SK-N-SH (cell line): Measurements from ENCODE around the gene NFILZ. TPM values are rescaled to one million over a fixed set of nuclear protein-coding genes. Genes with fewer than 3 reads are reported as not detected.

Source experiments
- CTCF ChIA-PET: fragments of 300-600, 350-600 bp; formaldehyde crosslinking; extraction: SDS; loops from one replicate; lab custom pipeline; 2021; lab: Yijun Ruan, JAX
- POLR2A ChIA-PET: fragments of 350-600 bp; sonication (Branson Sonifier 250); formaldehyde crosslinking; extraction: SDS; loops from one replicate; lab custom pipeline; 2020; ENCODE audit warnings: antibody characterized with exemption, inconsistent platforms; lab: Yijun Ruan, JAX
- DNase-seq: peaks from one replicate; pipeline ENCODE4 v3.0.0; 2012
- H2AFZ ChIP-seq: fragments of 200-600 bp; sonication (generic); 2 replicates; pipeline ENCODE4 v1.8.1; 2016; ENCODE audit warnings: antibody characterized with exemption, mild to moderate bottlenecking, low read depth
- H3F3A ChIP-seq: fragments of 200-600 bp; sonication (generic); replicated peaks from 2 replicates; pipeline ENCODE3; 2016; ENCODE audit warnings: antibody characterized with exemption, mild to moderate bottlenecking; ENCODE audit not compliant: insufficient read depth
- H3K27ac ChIP-seq, 2 experiments: fragments of 200-500 bp in 1 of 2; fragments of 200-600 bp in 1 of 2; sonication (Bioruptor generic) in 1 of 2; sonication (generic), shearing (Covaris generic) in 1 of 2; 2 replicates each; pipeline versions ENCODE4 v1.5.1 to v1.6.1; 2014 to 2016; ENCODE audit warnings: low read depth in 2 of 2, inconsistent platforms in 1 of 2, low read length in 1 of 2, mild to moderate bottlenecking in 1 of 2, mixed read lengths in 1 of 2
- H3K27me3 ChIP-seq: fragments of 200-600 bp; sonication (generic), shearing (Covaris generic); 2 replicates; pipeline ENCODE4 v1.6.1; 2016; ENCODE audit warnings: mixed run types; ENCODE audit not compliant: insufficient read depth
- H3K36me3 ChIP-seq, 2 experiments: fragments of 200-500 bp in 1 of 2; fragments of 200-600 bp in 1 of 2; sonication (Bioruptor generic) in 1 of 2; sonication (generic) in 1 of 2; replicated peaks in 1 of 2; 2 replicates each; pipeline versions ENCODE3 to v1.5.1; 2014 to 2016; ENCODE audit warnings: low read length in 1 of 2, mild to moderate bottlenecking in 1 of 2; ENCODE audit not compliant: insufficient read depth in 2 of 2, control insufficient read depth in 1 of 2
- H3K4me1 ChIP-seq, 2 experiments: fragments of 200-500 bp in 1 of 2; fragments of 200-600 bp in 1 of 2; sonication (Bioruptor generic) in 1 of 2; sonication (generic), shearing (Covaris generic) in 1 of 2; 2 replicates each; pipeline versions ENCODE4 v1.5.1 to v1.6.1; 2014 to 2016; ENCODE audit warnings: low read depth in 1 of 2, low read length in 1 of 2, mixed run types in 1 of 2; ENCODE audit not compliant: insufficient read depth in 2 of 2, control insufficient read depth in 1 of 2
- H3K4me2 ChIP-seq: fragments of 200-600 bp; sonication (generic), shearing (Covaris generic); 2 replicates; pipeline ENCODE4 v1.6.1; 2017; ENCODE audit warnings: mixed run types
- H3K4me3 ChIP-seq, 2 experiments: fragments of 200-500 bp in 1 of 2; fragments of 200-600 bp in 1 of 2; sonication (Bioruptor generic) in 1 of 2; sonication (generic), shearing (Covaris generic) in 1 of 2; 2 replicates each; pipeline versions ENCODE4 v1.5.1 to v1.8.1; 2014 to 2016; ENCODE audit warnings: low read depth in 2 of 2, inconsistent platforms in 1 of 2, low read length in 1 of 2, mild to moderate bottlenecking in 1 of 2, mixed read lengths in 1 of 2, moderate library complexity in 1 of 2
- H3K79me2 ChIP-seq: fragments of 200-600 bp; sonication (generic); 2 replicates; pipeline ENCODE4 v1.8.1; 2017; ENCODE audit warnings: mild to moderate bottlenecking; ENCODE audit not compliant: insufficient read depth
- H3K9ac ChIP-seq: fragments of 200-600 bp; sonication (generic); 2 replicates; pipeline ENCODE4 v1.6.1; 2017; ENCODE audit warnings: mixed run types
- H3K9me2 ChIP-seq: fragments of 200-600 bp; sonication (generic); 2 replicates; pipeline ENCODE4 v1.6.1; 2017; ENCODE audit warnings: mixed run types
- H3K9me3 ChIP-seq: fragments of 200-600 bp; sonication (generic); 2 replicates; pipeline ENCODE4 v1.6.1; 2017; ENCODE audit warnings: mixed run types, mild to moderate bottlenecking, moderate library complexity
- H4K20me1 ChIP-seq: fragments of 200-600 bp; sonication (generic); 2 replicates; pipeline ENCODE4 v1.6.1; 2017; ENCODE audit warnings: mild to moderate bottlenecking, mixed run types; ENCODE audit not compliant: insufficient read depth
- CTCF ChIP-seq: fragments of 200-600 bp; sonication (generic); IDR thresholded peaks from 2 replicates; pipeline ENCODE4 v1.6.1; 2017; ENCODE audit warnings: antibody characterized with exemption, mild to moderate bottlenecking, moderate library complexity
- FOXM1 ChIP-seq: IDR thresholded peaks from 2 replicates; pipeline ENCODE4 v1.4.0; 2012; ENCODE audit warnings: low read depth, mild to moderate bottlenecking
- MXI1 ChIP-seq: IDR thresholded peaks from 2 replicates; pipeline ENCODE4 v1.6.1; 2012; ENCODE audit warnings: mild to moderate bottlenecking, low read depth, low read length, improper control_type of control experiment
- POLR2AphosphoS5 ChIP-seq: IDR thresholded peaks from 2 replicates; pipeline ENCODE4 v1.6.1; 2012; ENCODE audit warnings: low read depth, low read length
- REST ChIP-seq: IDR thresholded peaks from 2 replicates; pipeline ENCODE4 v1.6.1; 2012; ENCODE audit warnings: mild to moderate bottlenecking, low read depth, low read length, moderate library complexity
- SIN3A ChIP-seq: IDR thresholded peaks from 2 replicates; pipeline ENCODE4 v1.6.1; 2012; ENCODE audit warnings: low read depth, mild to moderate bottlenecking, low read length, moderate library complexity, borderline replicate concordance
- SMC3 ChIP-seq: IDR thresholded peaks from 2 replicates; pipeline ENCODE4 v1.6.1; 2012; ENCODE audit warnings: low read depth, low read length, improper control_type of control experiment
- TEAD4 ChIP-seq: IDR thresholded peaks from 2 replicates; pipeline ENCODE4 v1.4.0; 2012; ENCODE audit warnings: mild to moderate bottlenecking, borderline replicate concordance; ENCODE audit not compliant: insufficient read depth
- USF1 ChIP-seq: IDR thresholded peaks from 2 replicates; pipeline ENCODE4 v1.4.0; 2012; ENCODE audit warnings: low read depth, borderline replicate concordance
- YY1 ChIP-seq: IDR thresholded peaks from 2 replicates; pipeline ENCODE4 v1.4.0; 2012; ENCODE audit warnings: low read depth, mild to moderate bottlenecking
- WGBS: methylation state at CpG from one replicate; pipeline ENCODE4 v1.1.6; 2017; ENCODE audit warnings: low lambda C conversion rate; 5-methylcytosine and 5-hydroxymethylcytosine counted together
- polyA plus RNA-seq, 3 experiments: library from polyadenylated mRNA; depleted of rRNA; stranded (reverse); fragments of >200 nt; gene quantifications; 2 replicates each; pipeline ENCODE4 v1.2.3, GENCODE V29; 2012
- TF ChIP-seq, protein P1 (sequence below): IDR thresholded peaks from 2 replicates; pipeline ENCODE4; 2012

NFILZ gene
- polyA plus RNA-seq, 1 of the 3 experiments (the other 2 are of a cell fraction): not detected

- no peaks in the 10 kb centered on the region for H3K9me2 ChIP-seq
- H3K27ac ChIP-seq: no peak overlapping the region
- no peak overlapping the region for H2AFZ ChIP-seq
- H3K9me3 ChIP-seq: no peaks in the 10 kb centered on the region
- peaks cover 33% of the 10 kb centered on the region; the same call in 1 of the 2 replicates for H3K27me3 ChIP-seq
- no peaks in the 10 kb centered on the region for H3K79me2 ChIP-seq
- TF ChIP-seq REST: no peak
- no peak for TF ChIP-seq FOXM1
- no peak overlapping the region for H3K4me2 ChIP-seq
- WGBS: 7% methylated on average over 9 of the region's 9 CpGs
- ChIA-PET CTCF (no interaction called here), POLR2A (no interaction called here)
- no peaks in the 10 kb centered on the region for H3K4me1 ChIP-seq
- no peaks in the 10 kb centered on the region for H3F3A ChIP-seq
- no peak overlapping the region for H3K4me3 ChIP-seq
- DNase-seq: no peak
- H3K36me3 ChIP-seq: no peaks in the 10 kb centered on the region
- H4K20me1 ChIP-seq: no peaks in the 10 kb centered on the region
- H3K9ac ChIP-seq: no peak overlapping the region
Measured at GRCh38 chr19:8666814-8667405, 36.5 kb downstream of the NFILZ start.

GRCh38 chr19:8673276-8673891 lies 43.0 kb downstream of the NFILZ start:
- POLR2A ChIA-PET: no interaction called here
- Histone ChIP-seq H3K4me2 (no peak overlapping the region), H3K36me3 (no peaks in the 10 kb centered on the region), H3F3A (no peaks in the 10 kb centered on the region), H3K9me3 (no peaks in the 10 kb centered on the region)
- CTCF ChIA-PET: interaction anchor here (0.9 to 1.9 kb wide), 3 partner anchors 19 to 57 kb away, joined by 3 to 4 read pairs (median 3); no protein-coding TSS in a partner anchor
- TF ChIP-seq POLR2AphosphoS5 (no peak), SIN3A (no peak), REST (no peak), MXI1 (no peak), SMC3 (no peak), TEAD4 (no peak), YY1 (no peak), CTCF (no peak), USF1 (no peak)
- TF ChIP-seq, protein P1, sequence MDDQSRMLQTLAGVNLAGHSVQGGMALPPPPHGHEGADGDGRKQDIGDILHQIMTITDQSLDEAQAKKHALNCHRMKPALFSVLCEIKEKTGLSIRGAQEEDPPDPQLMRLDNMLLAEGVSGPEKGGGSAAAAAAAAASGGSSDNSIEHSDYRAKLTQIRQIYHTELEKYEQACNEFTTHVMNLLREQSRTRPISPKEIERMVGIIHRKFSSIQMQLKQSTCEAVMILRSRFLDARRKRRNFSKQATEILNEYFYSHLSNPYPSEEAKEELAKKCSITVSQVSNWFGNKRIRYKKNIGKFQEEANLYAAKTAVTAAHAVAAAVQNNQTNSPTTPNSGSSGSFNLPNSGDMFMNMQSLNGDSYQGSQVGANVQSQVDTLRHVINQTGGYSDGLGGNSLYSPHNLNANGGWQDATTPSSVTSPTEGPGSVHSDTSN: no peak
- TF ChIP-seq, all 33 proteins: peak for 0
- Histone ChIP-seq H3K79me2 (no peaks in the 10 kb centered on the region), H3K4me1 (no peaks in the 10 kb centered on the region), H3K9ac (no peak overlapping the region), H2AFZ (no peak overlapping the region), H3K27ac (no peak overlapping the region), H4K20me1 (no peaks in the 10 kb centered on the region), H3K9me2 (no peaks in the 10 kb centered on the region), H3K4me3 (no peak overlapping the region), H3K27me3 (peaks cover 6% of the 10 kb centered on the region; the same call in 1 of the 2 replicates)
- WGBS: 0% methylated on average over 2 of the region's 6 CpGs
- no peak for DNase-seq
